H9 (cell line): ENCODE measurements around the gene CHRM5. TPM values are rescaled to one million over a fixed set of nuclear protein-coding genes. Genes with fewer than 3 reads are reported as not detected.
"Not testable (repeated sequence)": the region's sequence is repeated elsewhere in the genome, so short reads cannot be mapped to it uniquely, and the experiment has no call there.

Experiments used
- DNase-seq: peaks from one replicate; pipeline ENCODE4 v3.0.0-alpha.2; 2017
- H2AFZ ChIP-seq: one replicate; pipeline ENCODE4 v1.6.1; 2013; ENCODE audit warnings: mild to moderate bottlenecking, low read length, control low read depth, moderate library complexity
- H2AK5ac ChIP-seq: 2 replicates; pipeline ENCODE4 v1.6.1; 2013; ENCODE audit warnings: low read length, control low read depth, mixed read lengths; ENCODE audit not compliant: insufficient read length
- H2BK120ac ChIP-seq: one replicate; pipeline ENCODE4 v1.6.1; 2013; ENCODE audit warnings: low read depth, mild to moderate bottlenecking, low read length, control low read depth, inconsistent platforms; ENCODE audit not compliant: poor library complexity, severe bottlenecking
- H2BK12ac ChIP-seq: 2 replicates; pipeline ENCODE4 v1.6.1; 2013; ENCODE audit warnings: low read length, control low read depth, mixed read lengths, low read depth; ENCODE audit not compliant: insufficient read length
- H2BK15ac ChIP-seq: 2 replicates; pipeline ENCODE4 v1.6.1; 2013; ENCODE audit warnings: low read depth, low read length, control low read depth
- H2BK20ac ChIP-seq: one replicate; pipeline ENCODE4 v1.6.1; 2013; ENCODE audit warnings: low read depth, mild to moderate bottlenecking, low read length, control low read depth, inconsistent platforms; ENCODE audit not compliant: poor library complexity, severe bottlenecking
- H2BK5ac ChIP-seq: 2 replicates; pipeline ENCODE4 v1.6.1; 2013; ENCODE audit warnings: low read length, control low read depth, mixed read lengths; ENCODE audit not compliant: insufficient read length
- H3K14ac ChIP-seq: 2 replicates; pipeline ENCODE4 v1.6.1; 2013; ENCODE audit warnings: low read length, control low read depth; ENCODE audit not compliant: insufficient read depth
- H3K18ac ChIP-seq: 2 replicates; pipeline ENCODE4 v1.6.1; 2013; ENCODE audit warnings: low read depth, mild to moderate bottlenecking, mixed read lengths, low read length, control low read depth; ENCODE audit not compliant: insufficient read length
- H3K23ac ChIP-seq: 2 replicates; pipeline ENCODE4 v1.6.1; 2013; ENCODE audit warnings: low read length, control low read depth, mixed read lengths, low read depth; ENCODE audit not compliant: insufficient read length
- H3K23me2 ChIP-seq: 2 replicates; pipeline ENCODE4 v1.6.1; 2013; ENCODE audit warnings: low read depth, mild to moderate bottlenecking, mixed read lengths, low read length, control low read depth; ENCODE audit not compliant: insufficient read length, poor library complexity, severe bottlenecking
- H3K27ac ChIP-seq: 2 replicates; pipeline ENCODE4 v1.5.1; 2013; ENCODE audit warnings: low read length, control low read depth, mixed read lengths, low read depth; ENCODE audit not compliant: insufficient read length
- H3K27me3 ChIP-seq: 2 replicates; pipeline ENCODE4 v1.6.1; 2013; ENCODE audit warnings: low read length, control low read depth, inconsistent platforms; ENCODE audit not compliant: insufficient read depth
- H3K4ac ChIP-seq: 2 replicates; pipeline ENCODE4 v1.6.1; 2013; ENCODE audit warnings: low read depth, mild to moderate bottlenecking, control low read depth, inconsistent platforms, low read length, moderate library complexity
- H3K4me1 ChIP-seq: 2 replicates; pipeline ENCODE4 v1.6.1; 2013; ENCODE audit warnings: low read length, control low read depth, inconsistent platforms; ENCODE audit not compliant: insufficient read depth
- H3K4me2 ChIP-seq: 2 replicates; pipeline ENCODE4 v1.6.1; 2013; ENCODE audit warnings: low read length, control low read depth, mixed read lengths; ENCODE audit not compliant: insufficient read length, insufficient read depth
- H3K56ac ChIP-seq: 2 replicates; pipeline ENCODE4 v1.6.1; 2013; ENCODE audit warnings: low read depth, mild to moderate bottlenecking, mixed read lengths, low read length, control low read depth; ENCODE audit not compliant: insufficient read length
- H3K79me1 ChIP-seq: 2 replicates; pipeline ENCODE4 v1.6.1; 2013; ENCODE audit warnings: low read depth, mild to moderate bottlenecking, moderate library complexity, low read length, control low read depth, inconsistent platforms; ENCODE audit not compliant: insufficient read depth, poor library complexity, severe bottlenecking
- H3K79me2 ChIP-seq: 2 replicates; pipeline ENCODE4 v1.6.1; 2013; ENCODE audit warnings: low read length, control low read depth, inconsistent platforms; ENCODE audit not compliant: insufficient read depth
- H3K9ac ChIP-seq: 2 replicates; pipeline ENCODE4 v1.6.1; 2013; ENCODE audit warnings: low read length, control low read depth, mixed read lengths; ENCODE audit not compliant: insufficient read length; ENCODE audit errors: extremely low read depth
- H3K9me3 ChIP-seq: one replicate; pipeline ENCODE4 v1.6.1; 2013; ENCODE audit warnings: low read depth, low read length, inconsistent platforms; ENCODE audit not compliant: control insufficient read depth
- H3T11ph ChIP-seq: one replicate; pipeline ENCODE4 v1.6.1; 2013; ENCODE audit warnings: mild to moderate bottlenecking, low read length, control low read depth, inconsistent platforms
- H4K20me1 ChIP-seq: one replicate; pipeline ENCODE4 v1.6.1; 2013; ENCODE audit not compliant: control insufficient read depth, insufficient read length, insufficient read depth
- H4K5ac ChIP-seq: 2 replicates; pipeline ENCODE4 v1.6.1; 2013; ENCODE audit warnings: low read depth, mild to moderate bottlenecking, mixed read lengths, low read length, control low read depth; ENCODE audit not compliant: insufficient read length
- H4K8ac ChIP-seq: replicated peaks from 2 replicates; pipeline ENCODE4 v1.6.1; 2013; ENCODE audit warnings: low read length, control low read depth, mixed read lengths, low read depth; ENCODE audit not compliant: insufficient read length
- H4K91ac ChIP-seq: 2 replicates; pipeline ENCODE4 v1.6.1; 2013; ENCODE audit warnings: low read depth, mild to moderate bottlenecking, moderate library complexity, mixed read lengths, low read length, control low read depth; ENCODE audit not compliant: insufficient read length
- H3K27ac Mint-ChIP-seq, 3 experiments: 2 replicates in 2 of 3; 3 replicates in 1 of 3; pipeline ENCODE4 v1.8.0; 2020 to 2021; ENCODE audit warnings: mixed read lengths in 3 of 3, mild to moderate bottlenecking in 1 of 3, moderate library complexity in 1 of 3
- H3K27me3 Mint-ChIP-seq: 2 replicates; pipeline ENCODE4 v1.8.0; 2021; ENCODE audit warnings: low read depth, mild to moderate bottlenecking, moderate library complexity, mixed read lengths
- H3K36me3 Mint-ChIP-seq, 3 experiments: 2 replicates in 2 of 3; 3 replicates in 1 of 3; pipeline ENCODE4 v1.8.0; 2020 to 2021; ENCODE audit warnings: low read depth in 3 of 3, mixed read lengths in 3 of 3; ENCODE audit not compliant: insufficient read depth in 1 of 3
- H3K4me1 Mint-ChIP-seq, 2 experiments: 2 replicates each; pipeline ENCODE4 v1.8.0; 2020; ENCODE audit warnings: mixed read lengths in 2 of 2
- H3K4me3 Mint-ChIP-seq, 2 experiments: 2 replicates in 1 of 2; 3 replicates in 1 of 2; pipeline ENCODE4 v1.8.0; 2020 to 2021; ENCODE audit warnings: mild to moderate bottlenecking in 2 of 2, mixed read lengths in 2 of 2, moderate library complexity in 1 of 2
- H3K9me3 Mint-ChIP-seq, 2 experiments: 2 replicates in 1 of 2; 3 replicates in 1 of 2; pipeline ENCODE4 v1.8.0; 2020; ENCODE audit warnings: mild to moderate bottlenecking in 2 of 2, mixed read lengths in 2 of 2, moderate library complexity in 1 of 2
- CTCF ChIP-seq: fragments of 200-600 bp; sonication (generic); conservative IDR thresholded peaks from 3 replicates; pipeline ENCODE4 v1.8.0; 2021; ENCODE audit warnings: antibody characterized with exemption, mild to moderate bottlenecking
- WGBS: extraction: QIAGEN DNeasy Blood & Tissue Kit; methylation state at CpG from one replicate; pipeline ENCODE4 v1.1.7; 2013; ENCODE audit warnings: missing lambda C conversion rate, low lambda C conversion rate, mixed read lengths; ENCODE audit not compliant: insufficient read length; ENCODE audit errors: extremely low coverage; 5-methylcytosine and 5-hydroxymethylcytosine counted together
- total RNA-seq: library from RNA; stranded (reverse); gene quantifications from 2 replicates; pipeline ENCODE4 v1.2.1, GENCODE V29; 2021

The CHRM5 gene
- total RNA-seq, 1 experiment from 2014 or later, result not detected

- Histone ChIP-seq H3K18ac (no peak overlapping the region), H2BK120ac (no peak overlapping the region), H3K79me2 (no peaks in the 10 kb centered on the region), H2BK15ac (no peak overlapping the region), H3K23me2 (no peaks in the 10 kb centered on the region), H3K9ac (no peak overlapping the region), H3K4me1 (peaks cover 2% of the 10 kb centered on the region; the same call in 1 of the 2 replicates), H2BK20ac (no peak overlapping the region), H2BK5ac (no peak overlapping the region), H2AFZ (no peak overlapping the region), H4K20me1 (no peaks in the 10 kb centered on the region), H3K56ac (no peak overlapping the region), H3K79me1 (no peaks in the 10 kb centered on the region), H3K4ac (no peak overlapping the region), H3T11ph (no peak overlapping the region), H2BK12ac (no peak overlapping the region), H3K27ac (no peak overlapping the region), H3K4me2 (no peak overlapping the region), H3K27me3 (no peaks in the 10 kb centered on the region), H3K23ac (no peak overlapping the region), H3K9me3 (no peaks in the 10 kb centered on the region), H3K14ac (no peak overlapping the region), H4K8ac (no peak overlapping the region), H4K5ac (no peak overlapping the region), H4K91ac (no peak overlapping the region), H2AK5ac (no peak overlapping the region)
- DNase-seq, result no peak
- Mint-ChIP-seq H3K9me3 (no peaks in the 10 kb centered on the region; a peak in 1 of 5 replicates), H3K4me3 (no peak overlapping the region), H3K27me3 (no peaks in the 10 kb centered on the region), H3K36me3 (peaks cover 14 to 23% (median 15%) of the 10 kb centered on the region in 3 experiments), H3K4me1 (peaks cover 20 to 21% of the 10 kb centered on the region in 2 experiments), H3K27ac (no peak overlapping the region)
- TF ChIP-seq CTCF, result no peak
- WGBS, result no CpG with 5 or more reads among the region's 16 CpGs
These were observed 49.8 kb downstream of the CHRM5 start for GRCh38 chr15:34018021-34018645.

GRCh38 chr15:34018738-34019137 lies 50.4 kb downstream of the CHRM5 start:
- no CpG with 5 or more reads among the region's 2 CpGs for WGBS

More at GRCh38 chr15:34018738-34019137, 50.4 kb downstream of the CHRM5 start:
- not testable (repeated sequence) for H4K8ac ChIP-seq, H2BK5ac ChIP-seq, H4K91ac ChIP-seq, H3K56ac ChIP-seq, H3K27ac ChIP-seq, H3K9me3 ChIP-seq, H3T11ph ChIP-seq, H3K9ac ChIP-seq, H3K4ac ChIP-seq, H3K27ac Mint-ChIP-seq, H3K9me3 Mint-ChIP-seq, H3K27me3 Mint-ChIP-seq, H3K23me2 ChIP-seq, H3K4me2 ChIP-seq, H3K79me1 ChIP-seq, H3K79me2 ChIP-seq, DNase-seq, H4K20me1 ChIP-seq, H3K18ac ChIP-seq, H3K14ac ChIP-seq, H4K5ac ChIP-seq, H3K23ac ChIP-seq, H2AK5ac ChIP-seq, H2BK12ac ChIP-seq, H2BK120ac ChIP-seq, H2BK15ac ChIP-seq, H3K4me1 ChIP-seq, H3K4me3 Mint-ChIP-seq, H2AFZ ChIP-seq, H3K27me3 ChIP-seq, H2BK20ac ChIP-seq
- Mint-ChIP-seq H3K4me1 (peaks cover 23% of the 10 kb centered on the region in 2 experiments), H3K36me3 (peaks cover 14 to 23% (median 15%) of the 10 kb centered on the region in 3 experiments)
